Endothelial cell of umbilical vein (primary cell): ENCODE measurements around the gene MSH6. TPM values are rescaled to one million over a fixed set of nuclear protein-coding genes. Genes with fewer than 3 reads are reported as not detected.
A peak's percentile ranks its signal among the peaks of the same experiment; 100 is the strongest.

Experiments used
- BruUV-seq: library from RNA; stranded (reverse); fragments of 400-500 nt; replicated peaks from 2 replicates; lab custom pipeline; 2021; lab: Mats Ljungman, UMichigan
- CTCF ChIA-PET: fragments of 300-600, 350-600 bp; sonication (Branson Sonifier 250); formaldehyde crosslinking; loops from one replicate; lab custom pipeline; 2021; ENCODE audit warnings: antibody characterized with exemption, inconsistent platforms; lab: Charles Lee
- POLR2A ChIA-PET: fragments of 300-600, 350-600 bp; sonication (Branson Sonifier 250); formaldehyde crosslinking; loops from one replicate; lab custom pipeline; 2021; ENCODE audit warnings: antibody characterized with exemption, inconsistent platforms; lab: Charles Lee
- DNase-seq: peaks from one replicate; pipeline ENCODE4 v3.0.0-alpha.2; 2011; ENCODE audit warnings: low read depth, low spot score
- FAIRE-seq: peaks from 2 replicates; lab custom pipeline; 2011; peaks lifted over from hg19 to GRCh38; lab: Jason Lieb, UNC
- H2AFZ ChIP-seq: 2 replicates; pipeline ENCODE4 v1.6.0; 2012; ENCODE audit warnings: low read depth, low read length, control low read depth, inconsistent platforms
- H3K27ac ChIP-seq: 2 replicates; pipeline ENCODE4 v1.5.1; 2011; ENCODE audit warnings: low read depth, mild to moderate bottlenecking, control low read depth, low read length, moderate library complexity; ENCODE audit not compliant: insufficient read depth
- H3K27me3 ChIP-seq, 2 experiments: 2 replicates each; pipeline versions ENCODE4 v1.6.0 to v1.6.1; 2011; ENCODE audit warnings: low read length in 2 of 2, mixed read lengths in 1 of 2; ENCODE audit not compliant: control insufficient read depth in 2 of 2, insufficient read depth in 2 of 2
- H3K36me3 ChIP-seq, 2 experiments: 2 replicates in 1 of 2; 3 replicates in 1 of 2; pipeline ENCODE4 v1.5.1; 2011; ENCODE audit warnings: low read length in 2 of 2, mild to moderate bottlenecking in 1 of 2, moderate library complexity in 1 of 2; ENCODE audit not compliant: control insufficient read depth in 2 of 2, insufficient read depth in 2 of 2; ENCODE audit errors: extremely low read depth in 1 of 2
- H3K4me1 ChIP-seq: 3 replicates; pipeline ENCODE4 v1.5.1; 2011; ENCODE audit warnings: mild to moderate bottlenecking, low read length; ENCODE audit not compliant: control insufficient read depth, insufficient read depth; ENCODE audit errors: extremely low read depth
- H3K4me2 ChIP-seq: 2 replicates; pipeline ENCODE4 v1.6.1; 2011; ENCODE audit warnings: low read length, control low read depth, mixed read lengths; ENCODE audit not compliant: insufficient read depth
- H3K4me3 ChIP-seq, 3 experiments: fragments of 200-600 bp in 1 of 3; sonication (generic), shearing (Covaris generic) in 1 of 3; replicated peaks in 1 of 3; 2 replicates each; pipeline ENCODE4 v1.5.1; 2011 to 2016; ENCODE audit warnings: control low read depth in 3 of 3, low read length in 3 of 3, mild to moderate bottlenecking in 2 of 3, inconsistent platforms in 1 of 3, low read depth in 1 of 3, moderate library complexity in 1 of 3; ENCODE audit not compliant: insufficient read depth in 1 of 3
- H3K79me2 ChIP-seq: 2 replicates; pipeline ENCODE4 v1.6.0; 2012; ENCODE audit warnings: low read length, inconsistent platforms; ENCODE audit not compliant: control insufficient read depth, insufficient read depth
- H3K9ac ChIP-seq: replicated peaks from 2 replicates; pipeline ENCODE3; 2011; ENCODE audit warnings: low read length, control low read depth; ENCODE audit not compliant: insufficient read depth; ENCODE audit errors: extremely low read depth
- H3K9me1 ChIP-seq: replicated peaks from 3 replicates; pipeline ENCODE4 v1.6.0; 2011; ENCODE audit warnings: mild to moderate bottlenecking, low read length; ENCODE audit not compliant: control insufficient read depth, insufficient read depth; ENCODE audit errors: extremely low read depth
- H3K9me3 ChIP-seq: replicated peaks from 2 replicates; pipeline ENCODE4 v1.5.1; 2012; ENCODE audit warnings: low read length, inconsistent platforms; ENCODE audit not compliant: control insufficient read depth, insufficient read depth
- H4K20me1 ChIP-seq: replicated peaks from 2 replicates; pipeline ENCODE3; 2011; ENCODE audit warnings: mild to moderate bottlenecking, low read length; ENCODE audit not compliant: control insufficient read depth, insufficient read depth; ENCODE audit errors: extremely low read depth
- CTCF ChIP-seq, 2 donors: IDR thresholded peaks; 1 replicate in 1 of 2; 2 replicates in 1 of 2; pipeline ENCODE4 v1.5.1; 2011; ENCODE audit warnings: low read length in 2 of 2, mild to moderate bottlenecking in 2 of 2, moderate library complexity in 2 of 2, control low read depth in 1 of 2, inconsistent platforms in 1 of 2, low read depth in 1 of 2; ENCODE audit not compliant: insufficient read depth in 1 of 2; ENCODE audit errors: extremely low read depth in 1 of 2
- EZH2 ChIP-seq: IDR thresholded peaks from 2 replicates; pipeline ENCODE4 v1.6.1; 2012; ENCODE audit warnings: borderline replicate concordance, low read depth, mild to moderate bottlenecking, moderate library complexity, low read length, inconsistent platforms; ENCODE audit not compliant: severe bottlenecking
- FOS ChIP-seq: IDR thresholded peaks from 2 replicates; pipeline ENCODE4 v1.6.1; 2011; ENCODE audit warnings: mild to moderate bottlenecking, low read length, moderate library complexity, borderline replicate concordance; ENCODE audit not compliant: insufficient read depth
- JUN ChIP-seq: IDR thresholded peaks from 2 replicates; pipeline ENCODE4 v1.6.1; 2011; ENCODE audit warnings: borderline replicate concordance, low read depth; ENCODE audit not compliant: insufficient read length, insufficient read depth
- POLR2A ChIP-seq: IDR thresholded peaks from 2 replicates; pipeline ENCODE4 v1.6.1; 2012; ENCODE audit warnings: low read depth, mild to moderate bottlenecking, control low read depth, low read length
- POLR2AphosphoS5 ChIP-seq: IDR thresholded peaks from 2 replicates; pipeline ENCODE4 v1.6.1; 2012; ENCODE audit warnings: low read depth, mild to moderate bottlenecking, control low read depth, low read length, moderate library complexity; ENCODE audit not compliant: insufficient read depth
- dilution Hi-C: fragments of 300-500 bp; cut with MboI; formaldehyde crosslinking; loops from one replicate; pipeline ENCODE4 v1.15.0; 2019; ENCODE audit warnings: low sequenced_read_pairs; ENCODE audit not compliant: extremely low pct_ligation_motif_present
- intact Hi-C: fragments of 100-400 bp; cut with micrococcal nuclease; formaldehyde crosslinking; loops from one replicate; pipeline ENCODE4 v1.10.0; 2022
- polyA plus RNA-seq, 4 experiments: library from polyadenylated mRNA; depleted of rRNA in 3 of 4; stranded (reverse) in 3 of 4; unstranded in 1 of 4; fragments of >200 nt; gene quantifications; 2 replicates each; pipeline versions ENCODE4 v1.2.1 to v1.2.3, GENCODE V29; 2011 to 2012; ENCODE audit warnings: missing spikeins in 1 of 4
- total RNA-seq: library from RNA; stranded (reverse); gene quantifications from 2 replicates; pipeline ENCODE4 v1.2.3, GENCODE V29; 2021
- TF ChIP-seq, protein P1 (sequence below): IDR thresholded peaks from 2 replicates; pipeline ENCODE4 v1.6.1; 2011; ENCODE audit not compliant: insufficient read depth, insufficient read length

The MSH6 gene
- total and polyA plus RNA-seq, 2 donors (not counting 3 experiments of a cell fraction or from before 2014, with no cell fraction given) = 11.9 to 74.0 TPM

DNA sequence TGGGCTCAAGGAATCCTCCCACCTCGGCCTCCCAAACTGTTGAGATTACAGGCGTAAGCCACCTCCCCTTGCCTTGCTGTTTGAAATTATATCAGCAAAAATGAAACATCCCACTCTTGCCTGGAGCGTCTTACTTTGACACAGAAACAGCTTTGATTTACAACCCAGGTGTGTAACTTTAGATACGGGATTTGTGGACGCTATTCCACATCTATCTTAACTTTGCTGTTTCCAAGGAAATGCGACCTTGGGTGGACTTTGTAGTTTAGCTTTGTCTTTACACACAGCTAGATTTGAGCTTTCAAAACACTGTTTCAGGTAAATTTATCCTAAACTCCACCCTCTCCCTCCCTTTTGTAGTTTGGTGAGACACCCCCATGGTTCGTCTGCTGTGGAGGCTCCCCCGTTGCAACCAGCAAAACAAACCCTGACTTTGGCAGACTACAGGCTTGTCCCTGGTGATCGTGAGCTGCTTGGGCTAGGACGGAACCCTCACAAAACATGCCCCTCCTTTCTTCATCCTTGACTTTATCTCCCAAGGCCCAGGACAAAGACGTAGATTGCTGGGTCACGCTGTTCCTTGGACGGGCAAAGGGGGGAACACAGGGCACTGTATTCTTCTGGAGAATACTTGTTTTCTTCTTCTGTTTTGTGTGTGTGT is 5.5 kb upstream of the MSH6 start:
- Histone ChIP-seq H3K27me3 (no peaks in the 10 kb centered on the region), H3K9ac (no peak overlapping the region), H3K9me1 (no peaks in the 10 kb centered on the region), H3K4me3 (no peak overlapping the region), H3K36me3 (no peaks in the 10 kb centered on the region), H2AFZ (no peak overlapping the region), H3K9me3 (no peaks in the 10 kb centered on the region), H3K79me2 (no peaks in the 10 kb centered on the region), H3K4me2 (no peak overlapping the region), H3K27ac (no peak overlapping the region), H3K4me1 (peaks cover 3% of the 10 kb centered on the region), H4K20me1 (no peaks in the 10 kb centered on the region)
- dilution Hi-C loops (no loop called here), intact Hi-C loops (no loop called here)
- POLR2A ChIA-PET = no interaction called here
- no peak for TF ChIP-seq CTCF (IDR thresholded peaks at IDR 0.05; ENCODE audit: extremely low read depth in 1 of 2, insufficient read depth in 1 of 2, low read depth in 1 of 2, low read length in 2 of 2)
- TF ChIP-seq POLR2A = no peak
- TF ChIP-seq, protein P1, sequence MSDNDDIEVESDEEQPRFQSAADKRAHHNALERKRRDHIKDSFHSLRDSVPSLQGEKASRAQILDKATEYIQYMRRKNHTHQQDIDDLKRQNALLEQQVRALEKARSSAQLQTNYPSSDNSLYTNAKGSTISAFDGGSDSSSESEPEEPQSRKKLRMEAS = no peak
- TF ChIP-seq EZH2 = no peak
- no peak for TF ChIP-seq JUN
- no peak for TF ChIP-seq FOS
- no peak for TF ChIP-seq POLR2AphosphoS5
- peak; percentile 55 for FAIRE-seq
- CTCF ChIA-PET = interaction anchor here (0.5 to 2.1 kb wide), 2 partner anchors 10 to 112 kb away, joined by 3 to 9 read pairs; no protein-coding TSS in a partner anchor
- no peak for DNase-seq
- BruUV-seq = no TSS peak
